B cell (primary cell): Measurements from ENCODE around the gene SSUH2.

Experiments
- EZH2 ChIP-seq: IDR thresholded peaks from 2 replicates; pipeline ENCODE4 v1.6.1; 2012; ENCODE audit warnings: borderline replicate concordance, low read depth, mild to moderate bottlenecking, moderate library complexity, low read length; ENCODE audit not compliant: insufficient read depth, poor library complexity, severe bottlenecking
- TF ChIP-seq, protein P1 (sequence below): fragments of 200-600 bp; IDR thresholded peaks from one replicate; pipeline ENCODE4 v1.8.0; 2022; ENCODE audit warnings: antibody characterized with exemption, mild to moderate bottlenecking

DNA sequence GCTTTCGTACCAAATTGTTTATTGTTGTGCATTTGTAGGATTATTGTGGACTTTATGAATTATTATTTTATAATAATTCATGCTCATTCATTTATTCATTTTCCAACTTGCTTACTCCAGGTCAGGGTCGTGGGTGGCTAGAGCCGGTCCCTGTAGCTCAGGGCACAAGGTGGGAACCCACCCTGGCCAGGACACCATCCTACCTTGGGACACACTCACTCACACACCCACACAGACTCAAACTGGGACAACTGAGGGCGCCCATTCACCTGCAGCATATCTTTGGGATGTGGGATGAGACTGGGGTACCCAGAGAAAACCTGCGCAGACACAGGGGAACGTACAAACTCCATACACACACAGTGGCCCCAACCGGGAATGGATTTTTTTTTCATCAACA is 40.6 kb downstream of the SSUH2 start:
- TF ChIP-seq, protein P1, sequence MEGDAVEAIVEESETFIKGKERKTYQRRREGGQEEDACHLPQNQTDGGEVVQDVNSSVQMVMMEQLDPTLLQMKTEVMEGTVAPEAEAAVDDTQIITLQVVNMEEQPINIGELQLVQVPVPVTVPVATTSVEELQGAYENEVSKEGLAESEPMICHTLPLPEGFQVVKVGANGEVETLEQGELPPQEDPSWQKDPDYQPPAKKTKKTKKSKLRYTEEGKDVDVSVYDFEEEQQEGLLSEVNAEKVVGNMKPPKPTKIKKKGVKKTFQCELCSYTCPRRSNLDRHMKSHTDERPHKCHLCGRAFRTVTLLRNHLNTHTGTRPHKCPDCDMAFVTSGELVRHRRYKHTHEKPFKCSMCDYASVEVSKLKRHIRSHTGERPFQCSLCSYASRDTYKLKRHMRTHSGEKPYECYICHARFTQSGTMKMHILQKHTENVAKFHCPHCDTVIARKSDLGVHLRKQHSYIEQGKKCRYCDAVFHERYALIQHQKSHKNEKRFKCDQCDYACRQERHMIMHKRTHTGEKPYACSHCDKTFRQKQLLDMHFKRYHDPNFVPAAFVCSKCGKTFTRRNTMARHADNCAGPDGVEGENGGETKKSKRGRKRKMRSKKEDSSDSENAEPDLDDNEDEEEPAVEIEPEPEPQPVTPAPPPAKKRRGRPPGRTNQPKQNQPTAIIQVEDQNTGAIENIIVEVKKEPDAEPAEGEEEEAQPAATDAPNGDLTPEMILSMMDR: no peak
- no peak for TF ChIP-seq EZH2
